ENCODE data around the gene SDK1. TPM values are rescaled to one million over a fixed set of nuclear protein-coding genes. Genes with fewer than 3 reads are reported as not detected.

Gene SDK1
- total and polyA plus RNA-seq, 11 donors: 2.2 to 5.8 (median 3.4) TPM

- ATAC-seq: no peak
- TF ChIP-seq, protein P1, sequence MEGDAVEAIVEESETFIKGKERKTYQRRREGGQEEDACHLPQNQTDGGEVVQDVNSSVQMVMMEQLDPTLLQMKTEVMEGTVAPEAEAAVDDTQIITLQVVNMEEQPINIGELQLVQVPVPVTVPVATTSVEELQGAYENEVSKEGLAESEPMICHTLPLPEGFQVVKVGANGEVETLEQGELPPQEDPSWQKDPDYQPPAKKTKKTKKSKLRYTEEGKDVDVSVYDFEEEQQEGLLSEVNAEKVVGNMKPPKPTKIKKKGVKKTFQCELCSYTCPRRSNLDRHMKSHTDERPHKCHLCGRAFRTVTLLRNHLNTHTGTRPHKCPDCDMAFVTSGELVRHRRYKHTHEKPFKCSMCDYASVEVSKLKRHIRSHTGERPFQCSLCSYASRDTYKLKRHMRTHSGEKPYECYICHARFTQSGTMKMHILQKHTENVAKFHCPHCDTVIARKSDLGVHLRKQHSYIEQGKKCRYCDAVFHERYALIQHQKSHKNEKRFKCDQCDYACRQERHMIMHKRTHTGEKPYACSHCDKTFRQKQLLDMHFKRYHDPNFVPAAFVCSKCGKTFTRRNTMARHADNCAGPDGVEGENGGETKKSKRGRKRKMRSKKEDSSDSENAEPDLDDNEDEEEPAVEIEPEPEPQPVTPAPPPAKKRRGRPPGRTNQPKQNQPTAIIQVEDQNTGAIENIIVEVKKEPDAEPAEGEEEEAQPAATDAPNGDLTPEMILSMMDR (IDR thresholded peaks at IDR 0.05): no peak
- no peak for TF ChIP-seq POLR2A (IDR thresholded peaks at IDR 0.05)
- 85 to 89% (median 88%) methylated on average over 10 of the region's 10 CpGs for WGBS, 4 donors
- Histone ChIP-seq H3K4me1 (no peaks in the 10 kb centered on the region), H3K36me3 (no peaks in the 10 kb centered on the region), H3K27ac (no peak overlapping the region), H3K4me3 (no peak overlapping the region), H3K27me3 (no peaks in the 10 kb centered on the region), H3K9me3 (no peaks in the 10 kb centered on the region)
- no peak for DNase-seq
- intact Hi-C loops (cut with DNase I): no loop called here
These were observed 850.5 kb downstream of the SDK1 start for GRCh38 chr7:4151524-4151923.

DNA sequence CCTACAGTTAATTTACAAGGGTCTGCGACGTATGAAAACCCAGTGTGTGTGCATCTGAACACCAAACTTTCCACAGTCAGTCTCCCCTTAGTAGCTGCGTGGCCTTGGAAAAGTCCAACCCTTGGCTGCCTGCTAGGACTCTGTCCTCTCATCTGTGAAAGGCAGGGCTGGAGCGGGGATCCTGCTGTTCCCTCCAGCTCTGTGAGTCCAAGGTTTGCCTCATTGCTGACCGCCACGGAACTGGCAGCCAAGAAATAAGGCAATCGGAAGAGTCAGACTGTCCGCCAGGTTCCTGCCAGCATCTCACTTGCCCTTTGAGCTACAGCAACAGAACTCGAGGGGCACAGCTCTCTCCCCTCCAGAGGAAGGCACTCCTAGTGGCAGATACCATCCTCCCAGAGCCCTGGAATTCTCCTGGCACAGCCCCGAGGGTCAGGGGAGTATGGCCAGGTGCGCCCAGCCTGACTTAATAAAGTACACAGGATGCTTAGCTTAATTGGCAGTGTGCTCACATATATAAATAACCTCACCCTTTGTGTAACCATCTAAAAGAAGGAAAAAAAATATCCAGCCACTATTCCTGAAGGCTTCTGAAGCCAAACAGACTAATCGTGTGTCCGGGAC is 851.0 kb downstream of the SDK1 start:
- no peaks in the 10 kb centered on the region for H3K27me3 ChIP-seq
- H3K36me3 ChIP-seq: no peaks in the 10 kb centered on the region
- no peak for TF ChIP-seq POLR2A (IDR thresholded peaks at IDR 0.05)
- TF ChIP-seq, protein P1 (IDR thresholded peaks at IDR 0.05): no peak
- H3K4me1 ChIP-seq: no peaks in the 10 kb centered on the region
- no peaks in the 10 kb centered on the region for H3K9me3 ChIP-seq
- intact Hi-C loops (cut with DNase I): no loop called here
- 66 to 77% (median 75%) methylated on average over 6 to 13 of the region's 13 CpGs for WGBS, 4 donors
- DNase-seq: no peak
- H3K27ac ChIP-seq: no peak overlapping the region
- peak in 1 of 4 donors; percentile 15 for ATAC-seq
- no peak overlapping the region for H3K4me3 ChIP-seq

- 73 to 82% (median 79%) methylated on average over 8 to 12 of the region's 12 CpGs for WGBS, 4 donors
- TF ChIP-seq POLR2A (IDR thresholded peaks at IDR 0.05): no peak
- TF ChIP-seq, protein P1 (IDR thresholded peaks at IDR 0.05): no peak
- DNase-seq (no peak), ATAC-seq (no peak)
- no peak overlapping the region for H3K4me3 ChIP-seq
- no peaks in the 10 kb centered on the region for H3K4me1 ChIP-seq
- H3K27me3 ChIP-seq: no peaks in the 10 kb centered on the region
- intact Hi-C loops (cut with DNase I): no loop called here
- no peaks in the 10 kb centered on the region for H3K9me3 ChIP-seq
- H3K36me3 ChIP-seq: no peaks in the 10 kb centered on the region
- H3K27ac ChIP-seq: no peak overlapping the region
These were observed 854.0 kb downstream of the SDK1 start for GRCh38 chr7:4154882-4155535.

DNA sequence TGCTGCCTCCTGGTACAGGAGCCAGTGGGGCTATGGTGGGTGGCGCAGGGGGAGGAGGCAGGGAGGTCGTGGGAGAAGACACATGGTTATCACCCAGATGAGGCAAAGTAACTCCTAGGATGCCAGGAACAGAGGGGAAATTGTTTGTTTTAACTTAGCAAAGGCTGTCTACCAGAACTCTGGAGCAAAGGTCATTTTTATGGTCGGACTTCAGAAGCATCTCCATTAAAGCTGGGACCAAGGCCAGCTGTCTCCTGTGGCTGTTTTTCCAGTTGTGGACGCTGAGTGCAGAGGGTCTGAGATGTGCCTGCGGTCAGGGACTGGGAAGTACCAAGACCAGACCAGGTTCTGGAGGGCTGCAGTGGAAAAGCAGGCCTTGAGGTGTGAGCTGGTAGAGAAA is 855.1 kb downstream of the SDK1 start:
- H3K4me1 ChIP-seq: no peaks in the 10 kb centered on the region
- no peak for TF ChIP-seq POLR2A (IDR thresholded peaks at IDR 0.05)
- TF ChIP-seq, protein P1 (IDR thresholded peaks at IDR 0.05): no peak
- intact Hi-C loops (cut with DNase I): no loop called here
- H3K36me3 ChIP-seq: no peaks in the 10 kb centered on the region
- no peaks in the 10 kb centered on the region for H3K9me3 ChIP-seq
- ATAC-seq (no peak), DNase-seq (no peak)
- no peaks in the 10 kb centered on the region for H3K27me3 ChIP-seq
- no peak overlapping the region for H3K27ac ChIP-seq
- H3K4me3 ChIP-seq: no peak overlapping the region
- 71 to 85% (median 73%) methylated on average over 5 of the region's 5 CpGs for WGBS, 4 donors
